HepG2 (cell line): ENCODE results near the gene NELFB. TPM values are rescaled to one million over a fixed set of nuclear protein-coding genes. Genes with fewer than 3 reads are reported as not detected.
A peak's percentile ranks its signal among the peaks of the same experiment; 100 is the strongest.

Experiments
- ARID2 ChIP-seq: sonication (generic); formaldehyde crosslinking; IDR thresholded peaks from 2 replicates; pipeline ENCODE4 v1.8.1; 2022; ENCODE audit warnings: mild to moderate bottlenecking, missing genetic modification reagents, borderline replicate concordance
- ATF7-NPFF ChIP-seq: sonication (generic); formaldehyde crosslinking; IDR thresholded peaks from 2 replicates; pipeline ENCODE4 v1.8.1; 2023; ENCODE audit warnings: mild to moderate bottlenecking, low read depth, missing genetic modification reagents, moderate library complexity
- HOXA9 ChIP-seq: sonication (generic); formaldehyde crosslinking; IDR thresholded peaks from 2 replicates; pipeline ENCODE4 v1.8.1; 2022; ENCODE audit warnings: missing genetic modification reagents, mild to moderate bottlenecking, moderate library complexity, borderline replicate concordance
- JUN ChIP-seq: sonication (generic); formaldehyde crosslinking; IDR thresholded peaks from 2 replicates; pipeline ENCODE4 v1.4.0; 2020; ENCODE audit warnings: mild to moderate bottlenecking, missing genetic modification reagents
- KDM5A ChIP-seq: fragments of 200-600 bp; sonication (generic); IDR thresholded peaks from 2 replicates; pipeline ENCODE4 v1.7.0; 2018; ENCODE audit warnings: antibody characterized with exemption, mild to moderate bottlenecking, low read length, borderline replicate concordance
- KLF13 ChIP-seq: sonication (generic); formaldehyde crosslinking; IDR thresholded peaks from 2 replicates; pipeline ENCODE4 v1.4.0; 2020; ENCODE audit warnings: mild to moderate bottlenecking, missing genetic modification reagents
- MYNN ChIP-seq: sonication (generic); formaldehyde crosslinking; IDR thresholded peaks from 2 replicates; pipeline ENCODE4 v1.4.0; 2020; ENCODE audit warnings: mild to moderate bottlenecking, low read depth, missing genetic modification reagents
- NFIC ChIP-seq: IDR thresholded peaks from 2 replicates; pipeline ENCODE4 v1.6.1; 2012; ENCODE audit warnings: mild to moderate bottlenecking, low read length, inconsistent platforms
- SMAD3 ChIP-seq: sonication (generic); formaldehyde crosslinking; IDR thresholded peaks from 2 replicates; pipeline ENCODE4 v1.4.0; 2020; ENCODE audit warnings: missing genetic modification reagents
- SOX13 ChIP-seq, 3 experiments: fragments of 450-650 bp in 1 of 3; sonication (generic) in 1 of 3; formaldehyde crosslinking in 1 of 3; IDR thresholded peaks in 2 of 3; conservative IDR thresholded peaks in 1 of 3; 2 replicates each; pipeline versions ENCODE4 v1.5.0 to v1.6.1; 2016 to 2020; ENCODE audit warnings: antibody characterized with exemption in 1 of 3, mild to moderate bottlenecking in 1 of 3, missing compliant biosample characterization in 1 of 3, missing genetic modification reagents in 1 of 3, moderate library complexity in 1 of 3
- TBL1XR1 ChIP-seq: fragments of 150-350 bp; IDR thresholded peaks from 2 replicates; pipeline ENCODE4 v1.6.1; 2014; ENCODE audit warnings: borderline replicate concordance, low read length; ENCODE audit not compliant: partially characterized antibody
- YEATS2 ChIP-seq: sonication (generic); formaldehyde crosslinking; IDR thresholded peaks from 2 replicates; pipeline ENCODE4 v1.4.0; 2020; ENCODE audit warnings: missing genetic modification reagents, borderline replicate concordance
- ZFP1 ChIP-seq: IDR thresholded peaks from 2 replicates; pipeline ENCODE4 v1.6.1; 2016
- ZNF263 ChIP-seq: sonication (generic); formaldehyde crosslinking; IDR thresholded peaks from 2 replicates; pipeline ENCODE4 v1.4.0; 2020; ENCODE audit warnings: missing genetic modification reagents
- ZNF34 ChIP-seq: sonication (generic); formaldehyde crosslinking; IDR thresholded peaks from 2 replicates; pipeline ENCODE4 v1.4.0; 2020; ENCODE audit warnings: mild to moderate bottlenecking, missing genetic modification reagents, borderline replicate concordance
- ZNF563 ChIP-seq: sonication (generic); formaldehyde crosslinking; IDR thresholded peaks from 2 replicates; pipeline ENCODE4 v1.8.0; 2022; ENCODE audit warnings: mild to moderate bottlenecking, moderate library complexity, missing genetic modification reagents
- ZNF891 ChIP-seq: sonication (generic); formaldehyde crosslinking; IDR thresholded peaks from 2 replicates; pipeline ENCODE4 v1.5.0; 2020; ENCODE audit warnings: mild to moderate bottlenecking, missing genetic modification reagents
- polyA plus RNA-seq, 8 experiments: library from polyadenylated mRNA; depleted of rRNA in 3 of 8; stranded (reverse) in 7 of 8; unstranded in 1 of 8; fragments of >200 nt; fragmentation: Illumina TruSeq in 4 of 8; extraction: Trizol in 4 of 8; gene quantifications; 2 replicates each; pipeline versions ENCODE4 v1.2.1 to v1.2.3, GENCODE V29; 2011 to 2016; ENCODE audit warnings: low read depth in 4 of 8, missing spikeins in 1 of 8, mixed read lengths in 1 of 8; ENCODE audit not compliant: insufficient read depth in 1 of 8
- total RNA-seq, 5 experiments: library from RNA; depleted of rRNA; stranded (reverse); fragments of >200 nt; fragmentation: Illumina TruSeq; extraction: Trizol; gene quantifications; 2 replicates each; pipeline ENCODE4 v1.2.3, GENCODE V29; 2016; ENCODE audit warnings: low read depth in 1 of 5
- TF ChIP-seq, protein P1 (sequence below): sonication (generic); formaldehyde crosslinking; IDR thresholded peaks from 2 replicates; pipeline ENCODE4 v1.8.1; 2022; ENCODE audit warnings: low read depth, mild to moderate bottlenecking, missing genetic modification reagents
- TF ChIP-seq, protein P2 (sequence below): sonication (generic); formaldehyde crosslinking; conservative IDR thresholded peaks from 2 replicates; pipeline ENCODE4 v1.8.0; 2022; ENCODE audit warnings: low read depth, missing genetic modification reagents
- TF ChIP-seq, protein P3 (sequence below): sonication (generic); formaldehyde crosslinking; IDR thresholded peaks from 2 replicates; pipeline ENCODE4 v1.9.0; 2021; ENCODE audit warnings: missing genetic modification reagents, mild to moderate bottlenecking, borderline replicate concordance
- TF ChIP-seq, protein P4 (sequence below): sonication (generic); formaldehyde crosslinking; IDR thresholded peaks from 2 replicates; pipeline ENCODE4 v1.4.0; 2020; ENCODE audit warnings: mild to moderate bottlenecking, missing genetic modification reagents

Gene NELFB
- total and polyA plus RNA-seq, 2 of the 13 experiments (the other 11 are each of a cell fraction or from before 2014, with no cell fraction given), result 26.5 to 45.8 TPM

DNA sequence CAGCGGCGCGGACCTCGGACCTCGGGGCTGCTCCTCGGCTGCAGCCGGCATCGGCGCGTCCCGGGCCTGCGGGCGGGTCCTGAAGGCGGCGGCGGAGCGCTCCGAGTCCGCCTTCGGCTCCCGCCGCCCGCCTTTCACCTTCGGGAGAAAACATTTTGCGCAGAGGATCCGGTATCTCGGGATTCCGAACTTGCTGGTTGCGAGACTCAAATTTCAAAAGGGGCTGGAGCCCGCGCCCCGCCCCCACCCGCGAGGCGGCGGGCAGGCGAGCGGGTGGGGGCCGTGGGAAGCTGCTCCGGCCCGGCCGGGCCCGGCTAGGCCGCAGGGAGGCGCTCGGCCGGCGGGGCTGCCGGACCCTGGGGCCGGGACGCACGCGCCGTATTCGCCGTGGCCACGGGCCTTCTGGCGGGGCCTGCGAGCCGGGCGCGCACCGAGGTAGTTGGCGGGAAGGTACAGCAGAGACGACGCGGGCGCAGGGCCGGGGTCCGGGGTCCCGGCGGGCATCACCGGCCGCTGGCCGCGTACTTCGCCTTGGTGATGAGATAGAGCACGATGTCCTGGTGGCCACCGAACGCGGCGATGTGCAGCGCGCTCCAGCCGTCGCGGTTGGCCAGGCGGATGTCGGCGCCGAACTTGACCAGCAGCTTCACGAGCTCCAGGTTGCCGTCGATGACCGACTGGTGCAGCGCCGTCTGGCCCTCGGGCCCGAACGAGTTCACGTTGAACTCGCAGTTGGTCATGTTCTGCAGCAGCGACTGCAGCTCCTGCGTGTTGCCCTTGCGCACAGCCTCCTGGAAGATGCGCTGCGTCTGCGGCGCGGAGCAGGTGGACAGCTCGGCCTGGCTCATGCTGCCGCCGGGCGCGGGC, 46.2 kb downstream of the NELFB start (continued):
- TF ChIP-seq ZNF563 (CRISPR knock-in tag) (peak; percentile 64; the same call in 1 of the 2 replicates), YEATS2 (CRISPR knock-in tag) (no peak), ZFP1 (CRISPR knock-in tag) (no peak), JUN (CRISPR knock-in tag) (no peak), KLF13 (no peak), ZNF263 (CRISPR knock-in tag) (peak; percentile 20; the same call in 1 of the 2 replicates), NFIC (no peak), ZNF891 (no peak), ARID2 (no peak), KDM5A (no peak), SOX13 (IDR thresholded peaks at IDR 0.05) (no peak), SOX13 (CRISPR knock-in tag; conservative IDR thresholded peaks at IDR 0.05 in 1 of 2, IDR thresholded peaks at IDR 0.05 in 1 of 2) (peak in 1 of 2 experiments; percentile 43; a peak in 2 of 4 replicates), HOXA9 (0 out of 2 replicates have a peak, but pooled peaks have one; percentile 12), TBL1XR1 (no peak), MYNN (CRISPR knock-in tag) (no peak), ZNF34 (CRISPR knock-in tag) (no peak), SMAD3 (CRISPR knock-in tag) (no peak), ATF7-NPFF (CRISPR knock-in tag) (no peak)
- TF ChIP-seq, protein P1, sequence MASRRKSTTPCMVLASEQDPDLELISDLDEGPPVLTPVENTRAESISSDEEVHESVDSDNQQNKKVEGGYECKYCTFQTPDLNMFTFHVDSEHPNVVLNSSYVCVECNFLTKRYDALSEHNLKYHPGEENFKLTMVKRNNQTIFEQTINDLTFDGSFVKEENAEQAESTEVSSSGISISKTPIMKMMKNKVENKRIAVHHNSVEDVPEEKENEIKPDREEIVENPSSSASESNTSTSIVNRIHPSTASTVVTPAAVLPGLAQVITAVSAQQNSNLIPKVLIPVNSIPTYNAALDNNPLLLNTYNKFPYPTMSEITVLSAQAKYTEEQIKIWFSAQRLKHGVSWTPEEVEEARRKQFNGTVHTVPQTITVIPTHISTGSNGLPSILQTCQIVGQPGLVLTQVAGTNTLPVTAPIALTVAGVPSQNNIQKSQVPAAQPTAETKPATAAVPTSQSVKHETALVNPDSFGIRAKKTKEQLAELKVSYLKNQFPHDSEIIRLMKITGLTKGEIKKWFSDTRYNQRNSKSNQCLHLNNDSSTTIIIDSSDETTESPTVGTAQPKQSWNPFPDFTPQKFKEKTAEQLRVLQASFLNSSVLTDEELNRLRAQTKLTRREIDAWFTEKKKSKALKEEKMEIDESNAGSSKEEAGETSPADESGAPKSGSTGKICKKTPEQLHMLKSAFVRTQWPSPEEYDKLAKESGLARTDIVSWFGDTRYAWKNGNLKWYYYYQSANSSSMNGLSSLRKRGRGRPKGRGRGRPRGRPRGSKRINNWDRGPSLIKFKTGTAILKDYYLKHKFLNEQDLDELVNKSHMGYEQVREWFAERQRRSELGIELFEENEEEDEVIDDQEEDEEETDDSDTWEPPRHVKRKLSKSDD, result no peak
- TF ChIP-seq, protein P2, sequence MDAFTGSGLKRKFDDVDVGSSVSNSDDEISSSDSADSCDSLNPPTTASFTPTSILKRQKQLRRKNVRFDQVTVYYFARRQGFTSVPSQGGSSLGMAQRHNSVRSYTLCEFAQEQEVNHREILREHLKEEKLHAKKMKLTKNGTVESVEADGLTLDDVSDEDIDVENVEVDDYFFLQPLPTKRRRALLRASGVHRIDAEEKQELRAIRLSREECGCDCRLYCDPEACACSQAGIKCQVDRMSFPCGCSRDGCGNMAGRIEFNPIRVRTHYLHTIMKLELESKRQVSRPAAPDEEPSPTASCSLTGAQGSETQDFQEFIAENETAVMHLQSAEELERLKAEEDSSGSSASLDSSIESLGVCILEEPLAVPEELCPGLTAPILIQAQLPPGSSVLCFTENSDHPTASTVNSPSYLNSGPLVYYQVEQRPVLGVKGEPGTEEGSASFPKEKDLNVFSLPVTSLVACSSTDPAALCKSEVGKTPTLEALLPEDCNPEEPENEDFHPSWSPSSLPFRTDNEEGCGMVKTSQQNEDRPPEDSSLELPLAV (CRISPR knock-in tag), result no peak
- TF ChIP-seq, protein P3, sequence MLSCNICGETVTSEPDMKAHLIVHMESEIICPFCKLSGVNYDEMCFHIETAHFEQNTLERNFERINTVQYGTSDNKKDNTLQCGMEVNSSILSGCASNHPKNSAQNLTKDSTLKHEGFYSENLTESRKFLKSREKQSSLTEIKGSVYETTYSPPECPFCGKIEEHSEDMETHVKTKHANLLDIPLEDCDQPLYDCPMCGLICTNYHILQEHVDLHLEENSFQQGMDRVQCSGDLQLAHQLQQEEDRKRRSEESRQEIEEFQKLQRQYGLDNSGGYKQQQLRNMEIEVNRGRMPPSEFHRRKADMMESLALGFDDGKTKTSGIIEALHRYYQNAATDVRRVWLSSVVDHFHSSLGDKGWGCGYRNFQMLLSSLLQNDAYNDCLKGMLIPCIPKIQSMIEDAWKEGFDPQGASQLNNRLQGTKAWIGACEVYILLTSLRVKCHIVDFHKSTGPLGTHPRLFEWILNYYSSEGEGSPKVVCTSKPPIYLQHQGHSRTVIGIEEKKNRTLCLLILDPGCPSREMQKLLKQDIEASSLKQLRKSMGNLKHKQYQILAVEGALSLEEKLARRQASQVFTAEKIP (CRISPR knock-in tag), result no peak
- TF ChIP-seq, protein P4, sequence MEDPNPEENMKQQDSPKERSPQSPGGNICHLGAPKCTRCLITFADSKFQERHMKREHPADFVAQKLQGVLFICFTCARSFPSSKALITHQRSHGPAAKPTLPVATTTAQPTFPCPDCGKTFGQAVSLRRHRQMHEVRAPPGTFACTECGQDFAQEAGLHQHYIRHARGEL (CRISPR knock-in tag), result no peak
